KMS-11 (cell line): ENCODE measurements around the gene MNAT1.

Experiments
- H2AFZ ChIP-seq: fragments of 200-600 bp; sonication (generic); 2 replicates; pipeline ENCODE4 v1.6.1; 2016; ENCODE audit warnings: antibody characterized with exemption, mixed run types, low read depth
- H3K27ac ChIP-seq: fragments of 200-600 bp; sonication (generic); 2 replicates; pipeline ENCODE4 v1.6.1; 2016; ENCODE audit warnings: mild to moderate bottlenecking, mixed run types
- H3K27me3 ChIP-seq: fragments of 200-600 bp; sonication (generic); 2 replicates; pipeline ENCODE4 v1.6.1; 2017; ENCODE audit warnings: mild to moderate bottlenecking, low read depth, mixed run types, moderate library complexity; ENCODE audit not compliant: insufficient read depth
- H3K36me3 ChIP-seq: fragments of 200-600 bp; sonication (generic); 2 replicates; pipeline ENCODE4 v1.6.1; 2017; ENCODE audit warnings: mild to moderate bottlenecking, mixed run types; ENCODE audit not compliant: insufficient read depth
- H3K4me1 ChIP-seq: fragments of 200-600 bp; sonication (generic); 2 replicates; pipeline ENCODE4 v1.6.1; 2016; ENCODE audit warnings: mild to moderate bottlenecking, low read depth, mixed run types; ENCODE audit not compliant: poor library complexity, severe bottlenecking
- H3K4me2 ChIP-seq: fragments of 200-600 bp; sonication (generic); 2 replicates; pipeline ENCODE4 v1.7.0; 2016; ENCODE audit warnings: mild to moderate bottlenecking, mixed run types
- H3K4me3 ChIP-seq: fragments of 200-600 bp; sonication (generic); IDR thresholded peaks from 2 replicates; pipeline ENCODE4 v1.6.1; 2017; ENCODE audit warnings: low read depth, low read length, mixed read lengths; ENCODE audit not compliant: insufficient read depth
- H3K79me2 ChIP-seq: fragments of 200-600 bp; sonication (generic); 2 replicates; pipeline ENCODE4 v1.6.1; 2016; ENCODE audit warnings: low read depth, mixed run types; ENCODE audit not compliant: insufficient read depth
- H3K9ac ChIP-seq: fragments of 200-600 bp; sonication (generic); 2 replicates; pipeline ENCODE4 v1.6.1; 2016; ENCODE audit warnings: mild to moderate bottlenecking, mixed run types
- H4K20me1 ChIP-seq: fragments of 200-600 bp; sonication (generic); 2 replicates; pipeline ENCODE4 v1.6.1; 2016; ENCODE audit warnings: mild to moderate bottlenecking, mixed run types; ENCODE audit not compliant: insufficient read depth
- CTCF ChIP-seq: fragments of 200-600 bp; sonication (generic); conservative IDR thresholded peaks from 2 replicates; pipeline ENCODE4 v1.6.1; 2017; ENCODE audit warnings: low read depth, mild to moderate bottlenecking, antibody characterized with exemption, low read length, moderate library complexity, mixed read lengths

MNAT1 gene

GRCh38 chr14:60867503-60868172 lies 133.1 kb downstream of the MNAT1 start:
- Histone ChIP-seq H3K79me2 (no peaks in the 10 kb centered on the region), H3K27me3 (no peaks in the 10 kb centered on the region), H3K4me3 (no peak overlapping the region), H2AFZ (no peak overlapping the region), H3K4me1 (no peaks in the 10 kb centered on the region), H3K9ac (no peak overlapping the region), H3K27ac (no peak overlapping the region), H3K4me2 (no peak overlapping the region), H4K20me1 (no peaks in the 10 kb centered on the region), H3K36me3 (no peaks in the 10 kb centered on the region)
- no peak for TF ChIP-seq CTCF

- Histone ChIP-seq H3K4me2 (no peak overlapping the region), H2AFZ (no peak overlapping the region), H3K4me1 (no peaks in the 10 kb centered on the region), H3K9ac (no peak overlapping the region), H3K79me2 (no peaks in the 10 kb centered on the region), H4K20me1 (no peaks in the 10 kb centered on the region), H3K4me3 (no peak overlapping the region), H3K27me3 (no peaks in the 10 kb centered on the region), H3K36me3 (no peaks in the 10 kb centered on the region), H3K27ac (no peak overlapping the region)
- no peak for TF ChIP-seq CTCF
Observed at GRCh38 chr14:60878121-60878520, 143.6 kb downstream of the MNAT1 start.

- no peak for TF ChIP-seq CTCF
Observed at GRCh38 chr14:60878536-60878935, 144.0 kb downstream of the MNAT1 start.

GRCh38 chr14:60882219-60882618 lies 147.7 kb downstream of the MNAT1 start:
- H3K79me2 ChIP-seq = no peaks in the 10 kb centered on the region
- H4K20me1 ChIP-seq = no peaks in the 10 kb centered on the region
- no peak overlapping the region for H3K4me2 ChIP-seq
- no peak for TF ChIP-seq CTCF
- no peak overlapping the region for H3K4me3 ChIP-seq
- no peaks in the 10 kb centered on the region for H3K27me3 ChIP-seq
- H2AFZ ChIP-seq = no peak overlapping the region
- H3K36me3 ChIP-seq = no peaks in the 10 kb centered on the region
- H3K9ac ChIP-seq = no peak overlapping the region
- no peaks in the 10 kb centered on the region for H3K4me1 ChIP-seq
- no peak overlapping the region for H3K27ac ChIP-seq

More at GRCh38 chr14:60878536-60878935, 144.0 kb downstream of the MNAT1 start:
- Histone ChIP-seq H3K36me3 (no peaks in the 10 kb centered on the region), H3K27me3 (no peaks in the 10 kb centered on the region), H3K4me2 (no peak overlapping the region), H3K9ac (no peak overlapping the region), H3K27ac (no peak overlapping the region), H3K4me1 (no peaks in the 10 kb centered on the region), H3K4me3 (no peak overlapping the region), H2AFZ (no peak overlapping the region), H4K20me1 (no peaks in the 10 kb centered on the region), H3K79me2 (no peaks in the 10 kb centered on the region)
